ENCODE results near the gene MAEA. TPM values are rescaled to one million over a fixed set of nuclear protein-coding genes. Genes with fewer than 3 reads are reported as not detected.
"Not testable (repeated sequence)": the region's sequence is repeated elsewhere in the genome, so short reads cannot be mapped to it uniquely, and the experiment has no call there.

The MAEA gene
- total RNA-seq, 1 donor from 2014 or later: 33.3 TPM

DNA sequence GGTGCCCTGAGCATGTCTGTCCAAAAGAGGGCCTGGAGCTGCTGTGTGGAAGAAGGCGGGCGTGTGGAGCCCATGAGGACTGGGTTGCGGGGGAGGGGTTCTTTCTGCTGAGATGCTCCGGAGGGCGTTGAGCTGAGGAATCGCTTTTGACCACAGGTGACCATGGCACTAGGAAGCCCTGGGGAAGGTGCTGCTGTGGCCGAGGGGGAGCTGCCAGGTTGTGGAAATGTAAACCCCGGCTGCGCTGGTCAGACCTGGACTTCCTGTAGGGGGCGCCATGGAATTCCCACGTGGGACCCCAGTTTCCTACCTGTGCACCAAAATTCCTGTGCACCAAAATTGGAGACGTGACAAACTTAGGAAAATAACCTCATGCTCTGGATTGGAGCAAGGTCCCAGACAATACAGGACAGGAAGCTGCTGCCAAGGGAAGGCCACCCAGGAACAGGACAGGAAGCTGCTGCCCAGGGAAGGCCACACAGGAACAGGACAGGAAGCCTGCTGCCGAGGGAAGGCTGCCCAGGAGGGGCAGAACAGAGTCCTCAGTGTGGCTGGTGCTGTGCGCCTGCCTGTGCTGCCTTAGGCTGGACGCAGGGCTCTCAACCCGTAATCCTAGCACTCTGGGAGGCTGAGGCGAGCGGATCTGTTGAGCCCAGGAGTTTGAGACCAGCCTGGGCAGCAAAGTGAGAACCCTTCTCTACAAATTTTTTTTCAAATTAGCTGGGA lies 29.0 kb downstream of the MAEA start:
- no peak for DNase-seq (ENCODE audit: low spot score)
- peak; percentile 10 for ATAC-seq

DNA sequence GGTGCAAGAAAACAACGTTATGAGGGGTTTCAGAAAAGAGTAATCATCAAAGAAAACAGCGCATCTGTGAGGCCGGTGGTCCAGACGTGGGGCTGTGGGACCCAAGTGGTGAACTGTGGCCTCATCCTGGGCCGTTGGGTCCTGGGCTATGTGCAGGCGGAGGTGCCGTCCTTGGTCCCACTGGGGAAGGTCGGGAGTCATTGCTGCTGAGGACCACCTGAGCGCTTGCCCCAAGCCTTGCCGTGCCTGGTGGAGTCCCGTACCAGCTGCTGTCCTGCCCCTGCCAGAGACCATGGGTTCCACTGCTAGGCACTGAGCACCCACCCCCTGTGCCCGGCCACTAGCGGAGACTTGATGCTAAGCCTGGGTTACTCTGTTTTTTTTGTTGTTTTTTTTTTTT lies 31.8 kb downstream of the MAEA start:
- no peak for ATAC-seq
- DNase-seq (ENCODE audit: low spot score): no peak

DNA sequence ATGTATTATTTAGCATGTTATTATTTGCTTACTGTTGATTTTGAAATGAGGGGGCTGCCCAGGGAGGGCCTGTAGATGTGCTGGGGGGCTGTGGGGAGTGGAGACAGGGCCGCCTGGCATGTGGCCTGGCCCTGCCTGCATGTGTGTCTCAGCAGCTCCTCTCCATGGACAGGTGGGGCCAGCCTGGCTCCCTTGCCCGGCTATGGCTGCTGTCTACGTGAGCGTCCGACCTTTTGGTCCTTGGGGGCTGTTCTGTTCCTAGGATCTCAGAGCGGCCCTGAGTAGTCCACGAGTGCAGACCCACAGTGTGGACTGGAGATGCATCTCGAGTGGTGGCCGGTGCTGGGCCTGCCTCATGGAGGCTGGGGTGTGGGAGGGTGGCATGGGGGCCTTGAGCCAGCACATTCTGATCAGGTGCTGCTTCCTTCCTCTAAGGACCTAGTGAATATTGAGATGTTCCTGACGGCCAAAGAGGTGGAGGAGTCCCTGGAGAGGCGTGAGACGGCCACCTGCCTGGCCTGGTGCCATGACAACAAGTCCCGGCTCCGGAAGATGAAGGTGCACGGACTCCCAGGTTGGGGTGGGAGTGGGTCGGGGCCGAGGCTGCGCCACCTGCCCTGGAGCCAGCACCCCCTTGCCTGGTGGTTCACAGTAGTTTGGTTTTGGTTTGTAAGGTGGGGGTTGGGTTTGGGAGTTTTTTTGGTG lies 32.4 kb downstream of the MAEA start:
- no peak for DNase-seq (ENCODE audit: low spot score)
- ATAC-seq: no peak

DNA sequence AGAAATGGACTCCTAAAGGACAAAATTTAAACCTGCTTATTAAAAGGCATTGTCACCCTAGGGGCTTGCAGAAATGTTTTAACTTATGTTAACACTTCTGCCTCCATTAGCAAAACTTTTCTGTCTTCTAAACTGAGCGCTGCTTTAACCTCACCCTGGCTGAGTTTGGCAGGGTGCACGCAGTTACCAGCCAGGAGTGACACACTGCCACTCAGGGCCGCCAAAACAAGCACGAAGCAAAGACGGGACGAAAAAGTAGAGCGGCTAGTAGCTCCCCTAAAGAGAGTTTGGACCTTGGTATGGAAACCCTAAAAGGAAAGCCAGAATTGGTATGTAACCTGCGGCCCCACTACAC lies 33.6 kb downstream of the MAEA start:
- no peak for DNase-seq (ENCODE audit: low spot score)
- no peak for ATAC-seq

DNA sequence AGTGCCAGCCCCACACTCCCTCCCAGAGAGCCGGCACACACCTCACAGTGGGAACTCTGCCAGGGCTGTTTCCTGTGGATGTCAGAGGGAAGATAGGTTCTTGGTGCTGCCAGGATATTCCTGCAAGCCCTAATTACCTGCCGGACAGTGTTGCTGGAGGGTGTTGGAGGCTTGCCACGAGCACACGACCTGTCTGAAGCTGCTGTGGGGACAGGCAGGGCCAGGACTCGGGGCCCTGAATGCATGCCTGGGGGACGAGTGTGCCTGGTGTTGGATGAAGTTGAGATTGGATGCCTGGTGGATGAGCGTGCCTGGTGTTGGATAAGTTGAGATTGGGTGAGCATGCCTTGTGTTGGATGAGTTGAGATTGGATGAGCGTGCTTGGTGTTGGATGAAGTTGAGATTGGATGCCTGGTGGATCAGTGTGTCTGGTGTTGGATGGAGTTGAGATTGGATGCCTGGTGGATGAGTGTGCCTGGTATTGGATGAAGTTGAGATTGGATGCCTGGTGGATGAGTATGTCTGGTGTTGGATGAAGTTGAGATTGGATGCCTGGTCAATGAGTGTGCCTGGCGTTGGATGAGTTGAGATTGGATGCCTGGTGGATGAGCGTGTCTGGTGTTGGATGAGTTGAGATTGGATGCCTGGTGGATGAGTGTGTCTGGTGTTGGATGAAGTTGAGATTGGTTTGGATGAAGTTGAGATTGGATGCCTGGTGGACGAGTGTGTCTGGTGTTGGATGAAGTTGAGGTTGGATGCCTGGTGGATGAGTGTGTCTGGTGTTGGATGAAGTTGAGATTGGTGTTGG lies 34.1 kb downstream of the MAEA start:
- ATAC-seq (no peak), DNase-seq (ENCODE audit: low spot score) (no peak)

DNA sequence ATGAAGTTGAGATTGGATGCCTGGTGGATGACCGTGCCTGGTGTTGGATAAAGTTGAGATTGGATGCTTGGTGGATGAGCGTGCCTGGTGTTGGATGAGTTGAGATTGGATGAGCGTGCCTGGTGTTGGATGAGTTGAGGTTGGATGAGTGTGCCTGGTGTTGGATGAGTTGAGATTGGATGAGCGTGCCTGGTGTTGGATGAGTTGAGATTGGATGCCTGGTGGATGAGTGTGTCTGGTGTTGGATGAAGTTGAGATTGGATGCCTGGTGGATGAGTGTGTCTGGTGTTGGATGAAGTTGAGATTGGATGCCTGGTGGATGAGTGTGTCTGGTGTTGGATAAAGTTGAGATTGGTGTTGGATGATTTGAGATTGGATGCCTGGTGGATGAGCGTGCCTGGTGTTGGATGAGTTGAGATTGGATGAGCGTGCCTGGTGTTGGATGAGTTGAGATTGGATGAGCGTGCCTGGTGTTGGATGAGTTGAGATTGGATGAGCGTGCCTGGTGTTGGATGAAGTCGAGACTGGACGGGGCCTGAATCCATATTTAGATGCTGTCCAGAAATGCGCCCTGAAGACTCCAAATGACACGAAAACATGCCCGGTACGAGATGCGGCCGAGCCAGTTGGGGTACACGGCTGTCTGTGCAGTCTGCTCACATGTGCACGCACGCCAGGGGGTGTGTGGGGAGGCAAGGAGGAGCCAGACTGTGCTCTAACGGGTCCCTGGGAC lies 34.9 kb downstream of the MAEA start:
- not testable (repeated sequence) for ATAC-seq; DNase-seq (ENCODE audit: low spot score)

DNA sequence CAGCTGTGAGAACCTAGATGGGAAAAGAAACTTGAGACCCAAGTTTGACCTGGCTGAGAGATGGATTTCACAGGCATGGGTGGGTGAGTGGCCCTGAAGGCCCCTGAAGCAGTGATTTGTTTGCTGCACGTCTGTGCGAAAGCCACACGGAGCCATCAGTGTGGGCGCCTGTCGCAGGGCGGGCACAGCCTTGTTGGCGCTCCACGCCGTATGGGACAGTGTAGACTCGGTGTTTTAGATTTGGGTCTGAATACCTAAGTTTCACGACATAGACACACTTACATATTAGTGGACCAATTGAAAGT lies 35.4 kb downstream of the MAEA start:
- DNase-seq (ENCODE audit: low spot score) (no peak), ATAC-seq (no peak)

DNA sequence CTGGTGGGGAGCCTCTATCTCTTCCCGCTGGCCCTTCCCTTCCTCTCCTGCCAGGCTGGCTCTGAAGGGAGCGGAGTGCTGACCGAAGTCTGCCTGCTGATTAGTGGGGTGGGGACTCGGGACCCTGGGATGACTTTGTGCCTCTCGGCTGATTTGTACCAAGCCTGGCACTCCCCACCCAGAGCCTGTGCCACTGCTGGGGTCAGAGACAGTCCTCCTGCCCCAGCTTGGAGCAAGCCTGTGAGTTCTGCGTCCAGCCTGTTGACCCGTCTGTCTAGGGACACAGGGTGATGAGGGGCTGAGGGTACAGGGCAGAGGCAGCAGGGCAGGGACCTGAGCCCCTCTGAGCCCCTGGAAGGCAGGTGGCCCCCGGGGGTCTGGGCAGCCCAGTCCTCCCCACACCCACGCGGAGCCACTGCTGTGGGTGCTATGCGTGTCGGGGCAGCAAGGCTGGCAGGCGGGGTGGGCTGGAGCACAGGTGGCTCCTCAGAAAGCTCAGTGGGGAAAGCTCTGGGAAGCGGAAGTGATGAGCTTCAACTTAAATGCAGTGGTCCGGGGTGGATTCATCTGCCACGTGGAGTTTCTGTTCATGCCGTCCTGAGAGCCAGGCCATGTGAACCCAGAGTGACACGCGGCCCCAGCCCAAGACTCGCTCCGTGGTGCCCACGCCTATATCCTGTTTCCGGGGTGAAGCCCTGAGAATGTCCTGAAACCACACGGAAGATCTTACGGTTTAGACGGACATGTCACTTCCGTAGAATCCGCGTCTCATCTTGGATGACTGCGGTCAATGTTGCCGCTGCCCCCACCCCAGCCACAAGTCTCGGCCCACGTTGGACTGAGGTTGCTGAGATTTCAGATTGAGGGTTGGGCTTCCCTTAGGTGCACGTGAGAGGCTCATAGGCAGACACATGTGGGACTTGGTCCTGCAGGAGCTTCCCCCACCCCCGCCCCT lies 36.3 kb downstream of the MAEA start:
- DNase-seq (ENCODE audit: low spot score) (no peak), ATAC-seq (no peak)

DNA sequence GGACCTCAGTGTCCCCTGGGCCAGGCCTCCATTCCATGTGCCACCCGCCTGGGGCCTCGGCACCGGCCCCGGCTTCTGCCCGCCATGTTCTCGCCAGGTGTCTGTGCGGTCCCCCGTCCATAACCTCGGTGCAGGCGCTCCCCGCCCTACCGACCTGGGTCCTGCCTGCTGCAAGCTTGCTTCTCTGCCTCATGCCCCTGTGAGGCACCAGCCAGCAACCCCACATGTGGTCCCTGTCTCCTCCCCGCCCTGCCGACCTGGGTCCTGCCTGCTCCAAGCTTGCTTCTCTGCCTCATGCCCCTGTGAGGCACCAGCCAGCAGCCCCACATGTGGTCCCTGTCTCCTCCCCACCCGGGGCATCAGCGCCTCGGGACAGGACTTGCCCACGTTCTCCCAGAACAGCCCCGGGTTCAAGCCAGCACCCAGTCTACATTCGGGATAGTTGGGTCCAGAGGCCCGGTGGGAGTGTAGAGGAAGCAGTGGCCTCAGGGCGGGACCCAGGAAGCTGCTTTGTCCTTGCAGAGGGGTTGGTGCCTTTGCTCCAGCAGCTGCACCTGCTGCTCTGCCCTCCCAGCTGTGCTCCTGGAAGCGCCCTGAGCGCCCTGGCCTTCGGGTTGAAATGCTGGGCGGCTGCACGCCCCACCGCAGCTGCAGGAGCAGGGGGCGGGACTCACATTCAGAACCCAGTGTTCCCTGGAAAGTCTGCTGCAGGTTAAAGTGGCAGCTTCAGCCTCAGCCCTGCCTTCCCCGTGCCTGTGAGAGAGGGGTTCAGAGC lies 37.2 kb downstream of the MAEA start:
- no peak for DNase-seq (ENCODE audit: low spot score)
- no peak for ATAC-seq

DNA sequence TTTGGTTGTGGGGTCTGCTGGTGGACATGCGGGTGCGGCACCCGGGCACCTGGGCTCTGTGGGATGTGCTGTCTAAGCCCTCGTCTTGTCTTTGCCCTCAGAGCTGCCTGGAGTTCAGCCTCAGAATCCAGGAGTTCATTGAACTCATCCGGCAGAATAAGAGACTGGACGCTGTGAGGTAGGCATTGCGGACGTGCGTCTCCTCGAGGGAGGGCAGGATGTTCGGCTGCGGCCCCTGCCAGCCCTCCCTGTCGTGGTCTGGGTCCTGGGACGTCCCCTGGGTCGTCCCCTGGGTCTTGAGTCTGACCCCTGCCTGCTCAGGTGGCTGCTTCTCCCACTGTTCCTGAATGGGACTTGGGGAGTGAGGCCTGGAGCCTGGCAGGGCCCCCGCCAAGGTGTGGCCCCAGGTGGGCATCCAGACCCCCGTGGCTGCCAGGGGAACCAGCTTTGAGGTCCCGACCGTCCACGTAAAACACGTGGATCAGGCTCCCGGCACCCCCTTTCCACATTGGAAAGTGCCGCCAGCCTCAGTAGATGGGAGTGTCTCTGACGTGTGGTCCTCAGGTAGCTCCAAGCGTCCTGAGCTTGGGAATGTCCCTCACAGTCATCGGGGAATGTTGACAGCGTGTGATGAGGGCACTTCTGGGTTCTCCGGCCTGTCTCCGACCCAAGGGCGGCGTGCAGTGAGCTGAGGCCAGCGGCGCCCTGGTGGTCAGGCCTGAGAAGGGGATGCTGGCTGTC lies 38.0 kb downstream of the MAEA start:
- DNase-seq (ENCODE audit: low spot score): no peak
- no peak for ATAC-seq

DNA sequence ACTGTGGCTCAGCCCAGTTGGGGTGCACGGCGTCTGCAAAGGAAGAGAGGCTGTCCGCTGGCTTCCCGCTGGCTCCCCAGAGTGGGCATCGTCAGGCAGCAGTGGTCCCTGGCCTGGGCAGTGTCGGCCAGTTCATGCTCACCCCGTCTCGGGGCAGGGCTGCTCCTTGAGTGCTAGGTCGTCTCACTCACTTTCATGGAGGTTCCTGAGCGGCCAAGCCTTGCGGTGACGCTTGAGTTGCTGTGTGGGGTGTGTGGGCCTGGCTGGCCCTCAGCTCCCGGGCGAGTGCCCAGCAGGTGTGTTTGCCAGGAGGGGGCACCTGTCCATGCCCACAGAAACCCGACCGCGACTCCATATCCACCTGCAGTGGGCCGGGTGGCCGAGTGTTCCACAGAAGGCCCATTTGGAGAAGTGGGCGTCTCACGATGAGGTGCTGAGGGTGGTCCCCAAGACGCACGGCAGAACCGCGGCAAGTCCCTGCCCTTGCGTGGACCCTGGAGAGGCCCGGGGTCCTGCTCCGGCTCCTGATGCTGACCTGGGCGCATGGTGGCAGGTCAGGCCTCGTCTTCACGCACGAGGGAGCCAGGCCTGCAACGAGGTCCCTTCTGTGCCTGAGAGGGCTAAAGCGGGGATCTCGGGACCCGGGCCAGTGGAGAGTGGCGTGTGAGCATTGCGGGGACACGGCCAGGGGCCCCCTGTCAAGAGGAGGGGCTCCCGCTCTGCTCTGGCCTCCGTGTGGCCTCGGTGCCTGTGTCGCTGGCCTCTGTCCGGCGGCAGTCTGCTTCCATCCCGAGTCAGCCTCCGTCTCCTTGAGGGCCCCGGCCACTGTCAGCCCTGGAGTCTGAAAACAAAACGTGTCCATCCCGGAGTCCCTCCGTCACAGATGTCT lies 38.8 kb downstream of the MAEA start:
- ATAC-seq (no peak), DNase-seq (ENCODE audit: low spot score) (no peak)

DNA sequence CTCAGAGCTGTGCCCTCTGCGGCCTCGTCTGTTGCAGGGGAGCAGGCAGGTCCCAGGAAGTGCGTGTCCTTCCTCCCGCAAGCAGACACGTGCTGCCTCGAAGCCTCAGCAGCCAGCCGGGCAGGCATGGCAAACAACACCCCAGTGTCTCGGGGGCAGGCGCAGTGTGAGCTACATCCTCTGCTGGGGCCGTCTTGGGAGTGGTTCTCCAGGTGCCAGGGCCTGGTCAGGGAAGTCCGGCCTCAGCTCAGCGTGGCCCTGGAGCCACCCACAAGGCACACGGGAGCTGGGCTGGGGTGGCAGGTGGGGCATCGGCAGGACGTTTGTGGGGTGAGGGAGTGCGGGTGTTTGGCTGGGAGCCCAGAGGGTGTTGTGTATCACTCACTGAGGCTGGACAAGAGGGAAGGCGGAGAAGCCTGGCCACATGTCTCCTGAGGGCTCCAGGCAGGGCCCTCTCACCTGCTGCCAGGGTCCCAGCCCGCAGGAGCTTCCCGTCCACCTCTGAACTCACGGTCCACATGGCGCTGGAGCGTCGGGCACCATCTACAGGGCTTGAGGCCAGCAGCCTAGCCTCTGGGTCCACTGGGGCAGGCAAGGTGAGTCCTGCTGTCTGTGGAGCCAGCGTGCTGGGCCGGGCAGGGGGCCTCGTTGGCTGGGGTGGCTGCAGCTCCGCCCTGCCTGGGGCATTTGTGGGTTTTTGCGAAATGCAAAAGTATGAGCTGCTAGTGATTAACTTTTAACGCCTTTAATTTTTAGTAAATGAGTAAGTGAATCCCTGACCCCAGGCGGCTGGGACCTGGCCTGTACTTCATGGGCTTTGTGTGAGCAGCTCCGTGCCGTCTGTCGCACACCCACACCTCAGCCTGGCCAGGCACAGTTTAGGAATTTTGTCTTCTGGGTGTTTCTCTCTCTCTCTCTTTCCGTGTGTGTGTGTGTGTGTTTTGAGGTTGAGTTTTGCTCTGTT lies 40.0 kb downstream of the MAEA start:
- ATAC-seq (no peak), DNase-seq (ENCODE audit: low spot score) (no peak)

DNA sequence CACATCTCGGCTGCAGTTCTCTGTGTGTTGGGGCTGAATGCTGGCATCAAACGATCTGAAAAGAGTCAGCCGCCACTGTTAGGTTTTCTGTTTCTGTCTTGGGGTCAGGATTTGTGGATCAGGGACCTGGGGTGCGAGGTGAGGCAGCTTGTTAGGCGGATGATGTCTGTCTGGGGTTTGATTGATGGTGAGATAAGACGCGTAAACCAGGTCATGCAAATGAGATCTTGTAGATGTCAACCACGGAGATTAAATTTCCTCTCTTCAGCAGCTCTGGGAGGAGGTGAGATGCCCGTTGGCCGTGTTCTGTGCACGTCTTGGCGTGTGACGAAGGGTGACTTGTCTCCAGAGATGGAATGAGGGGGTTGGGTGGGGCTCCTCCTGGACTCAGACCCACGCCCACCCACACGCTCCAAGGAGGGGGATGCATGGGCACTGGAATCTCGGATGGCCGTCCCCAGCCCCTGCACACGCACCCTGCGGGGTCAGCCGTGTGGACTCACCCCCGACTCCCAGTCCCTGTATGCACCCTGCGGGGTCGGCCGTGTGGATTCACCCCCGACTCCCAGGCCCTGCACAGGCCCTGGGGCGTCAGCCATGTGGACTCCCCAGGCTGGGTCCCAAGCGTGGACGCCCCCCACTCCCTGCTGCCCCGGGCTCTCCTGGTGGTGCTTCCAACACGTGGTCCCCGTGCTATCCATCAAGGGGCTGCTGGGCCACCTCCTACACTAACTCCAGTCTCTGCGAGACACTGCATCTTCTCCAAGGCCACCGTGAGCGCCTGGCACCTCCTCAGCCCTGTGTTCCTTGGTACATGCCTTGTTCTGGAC lies 41.3 kb downstream of the MAEA start:
- DNase-seq (ENCODE audit: low spot score) (no peak), ATAC-seq (no peak)

DNA sequence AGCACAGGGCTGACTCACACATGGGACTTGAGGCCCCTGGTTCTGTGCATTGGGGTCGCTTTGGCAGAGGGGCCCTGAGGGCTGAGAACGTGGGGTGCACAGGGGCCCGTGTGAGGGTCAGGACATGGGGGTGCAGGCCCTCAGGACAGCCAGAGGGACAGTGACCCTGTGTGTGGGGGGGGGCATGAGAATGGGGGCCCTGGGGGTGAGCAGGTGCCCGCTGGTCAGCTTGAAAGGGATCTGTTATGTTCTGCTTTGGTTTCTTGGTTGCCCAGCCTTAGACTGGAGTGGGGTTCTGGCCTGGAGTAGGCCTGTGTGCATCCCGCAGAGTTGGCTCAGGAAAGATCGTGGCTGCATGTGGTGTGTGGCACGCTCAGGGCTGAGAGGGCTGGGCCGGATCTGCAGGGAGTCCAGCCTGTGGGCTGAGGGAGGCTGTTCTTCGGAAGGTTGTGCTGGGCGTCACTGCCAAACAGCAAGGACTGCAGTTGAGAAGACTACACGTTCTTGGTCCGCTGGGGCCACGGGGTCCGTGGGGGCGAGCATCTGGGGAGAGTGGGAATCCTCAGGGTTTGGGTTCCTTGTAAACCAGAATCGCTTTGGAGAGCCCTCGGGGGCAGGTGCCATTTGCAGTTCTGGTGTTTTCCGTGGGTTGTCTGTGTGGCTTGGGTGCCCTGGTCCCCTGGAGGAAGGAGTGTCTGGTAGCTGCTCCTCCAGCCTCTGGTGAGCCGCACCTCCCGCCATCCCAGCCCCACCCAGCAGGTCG lies 42.1 kb downstream of the MAEA start:
- no peak for DNase-seq (ENCODE audit: low spot score)
- no peak for ATAC-seq

DNA sequence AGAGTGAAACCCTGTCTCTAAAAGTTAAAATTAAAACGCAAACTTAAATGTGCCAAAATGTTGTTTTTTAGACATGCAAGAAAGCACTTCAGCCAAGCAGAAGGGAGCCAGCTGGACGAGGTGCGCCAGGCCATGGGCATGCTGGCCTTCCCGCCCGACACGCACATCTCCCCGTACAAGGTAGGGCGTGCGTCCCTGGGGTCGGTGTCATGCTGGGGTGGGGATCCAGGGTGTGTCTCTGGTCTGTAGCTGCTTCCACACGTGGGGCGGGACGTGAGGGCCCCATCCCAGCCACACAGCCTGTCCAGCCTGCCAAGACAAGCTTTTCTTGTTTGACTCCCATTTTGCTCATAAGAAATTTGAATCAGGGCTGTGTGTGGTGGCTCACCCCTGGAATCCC lies 43.0 kb downstream of the MAEA start:
- ATAC-seq (no peak), DNase-seq (ENCODE audit: low spot score) (no peak)

All from left lobe of liver (tissue), 2 donors.